ENCODE measurements around the gene HEG1.

GRCh38 chr3:125079675-125080045 lies 23.9 kb upstream of the HEG1 start:
- no peak for TF ChIP-seq POLR2AphosphoS5 (IDR thresholded peaks at IDR 0.05; ENCODE audit: low read depth, low read length)
- TF ChIP-seq SPI1 (IDR thresholded peaks at IDR 0.05; ENCODE audit: low read depth, low read length), result no peak

Measured in GM12891 (cell line).